Measurements from ENCODE around the gene DYDC2. TPM values are rescaled to one million over a fixed set of nuclear protein-coding genes. Genes with fewer than 3 reads are reported as not detected.
A peak's percentile ranks its signal among the peaks of the same experiment; 100 is the strongest.

DYDC2 gene
- total and polyA plus RNA-seq, 9 of the 15 experiments (the other 6 are each of a cell fraction or from before 2014, with no cell fraction given): 0.06 to 0.34 (median 0.15) TPM; not detected in 5

GRCh38 chr10:80322158-80322557, 34.4 kb upstream of the DYDC2 start:
- ATAC-seq (no peak), DNase-seq (ENCODE audit: extremely low read depth in 1 of 4, low spot score in 3 of 4) (no peak), FAIRE-seq (no peak)
- CTCF ChIA-PET (ENCODE audit: low intra/inter-chr PET ratio): no interaction called here
- POLR2A ChIA-PET: interaction anchor here (1.0 to 1.5 kb wide), 2 partner anchors 14 to 23 kb away, joined by 3 to 6 read pairs; no protein-coding TSS in a partner anchor
- H3K79me2 ChIP-seq (ENCODE audit: control insufficient read depth, insufficient read depth, low read length): no peaks in the 10 kb centered on the region
- in situ Hi-C loops (cut with MboI): no loop called here
- no peak for TF ChIP-seq KLF6 (CRISPR knock-in tag; IDR thresholded peaks at IDR 0.05; ENCODE audit: borderline replicate concordance)
- no peak for TF ChIP-seq SREBF1 (IDR thresholded peaks at IDR 0.05; ENCODE audit: borderline replicate concordance, low read depth, low read length)
- TF ChIP-seq SMAD1 (IDR thresholded peaks at IDR 0.05; ENCODE audit: low read depth, low read length, partially characterized antibody): no peak
- peak; percentile 43; the same call in 1 of the 2 replicates for TF ChIP-seq CEBPB (tag; IDR thresholded peaks at IDR 0.05)
- TF ChIP-seq CEBPG (CRISPR knock-in tag; IDR thresholded peaks at IDR 0.05): no peak
- peak; percentile 16 to 42; a peak in 2 of 4 replicates for TF ChIP-seq CEBPG (tag; conservative IDR thresholded peaks at IDR 0.05 in 1 of 2, IDR thresholded peaks at IDR 0.05 in 1 of 2)
- TF ChIP-seq GABPA (tag; conservative IDR thresholded peaks at IDR 0.05; ENCODE audit: low read depth): no peak
- no peak for TF ChIP-seq ZNF561 (CRISPR knock-in tag; conservative IDR thresholded peaks at IDR 0.05)
- no peak for TF ChIP-seq HMG20B (CRISPR knock-in tag; IDR thresholded peaks at IDR 0.05)
- no peak overlapping the region for H3K27ac ChIP-seq (ENCODE audit: extremely low read depth, low read depth, low read length)
- WGBS (ENCODE audit: insufficient coverage, low coverage, missing lambda C conversion rate): 0% methylated on average over 2 of the region's 2 CpGs
- intact Hi-C loops (cut with micrococcal nuclease): no loop called here
- no peaks in the 10 kb centered on the region for H3K9me1 ChIP-seq (ENCODE audit: control insufficient read depth, insufficient read depth, low read length)
- no peak overlapping the region for H2AFZ ChIP-seq (ENCODE audit: low read depth, low read length)
- no peaks in the 10 kb centered on the region for H3K4me1 ChIP-seq (replicated peaks in 1 of 2; ENCODE audit: control insufficient read depth in 2 of 2, insufficient read depth in 2 of 2, low read length in 2 of 2)
- no peak overlapping the region for H3K4me3 ChIP-seq
- H4K20me1 ChIP-seq (replicated peaks; ENCODE audit: control insufficient read depth, insufficient read depth, low read length): no peaks in the 10 kb centered on the region
- H3K36me3 ChIP-seq (ENCODE audit: control insufficient read depth, insufficient read depth, low read length): no peaks in the 10 kb centered on the region
- H3K9me3 ChIP-seq (replicated peaks; ENCODE audit: control insufficient read depth, insufficient read depth, low read depth, low read length): no peaks in the 10 kb centered on the region
- H3K9ac ChIP-seq (ENCODE audit: insufficient read depth in 1 of 2, low read depth in 2 of 2, low read length in 2 of 2): no peak overlapping the region
- BruUV-seq (replicated peaks): no TSS peak
- no peak overlapping the region for H3K4me2 ChIP-seq (ENCODE audit: insufficient read depth, low read length)
- peaks cover 5 to 22% of the 10 kb centered on the region in 2 experiments; a peak in 2 of 5 replicates for H3K27me3 ChIP-seq (ENCODE audit: control insufficient read depth in 2 of 2, insufficient read depth in 2 of 2, low read length in 2 of 2)
